Neuronal stem cell (in vitro differentiated cells): ENCODE measurements around the gene SNAI3.

Experiments used
- DNase-seq: peaks from one replicate; pipeline ENCODE4 v3.0.0-alpha.2; 2013; ENCODE audit warnings: low spot score
- H2AFZ ChIP-seq: one replicate; pipeline ENCODE4 v1.6.1; 2013; ENCODE audit warnings: mild to moderate bottlenecking, low read length, inconsistent platforms
- H2AK5ac ChIP-seq: 2 replicates; pipeline ENCODE4 v1.6.1; 2013; ENCODE audit warnings: low read depth, mild to moderate bottlenecking, inconsistent platforms, low read length, moderate library complexity, mixed read lengths
- H2BK120ac ChIP-seq: 2 replicates; pipeline ENCODE4 v1.6.1; 2013; ENCODE audit warnings: low read depth, mild to moderate bottlenecking, inconsistent platforms, low read length, moderate library complexity, mixed read lengths
- H2BK12ac ChIP-seq: one replicate; pipeline ENCODE4 v1.6.1; 2013; ENCODE audit warnings: low read length, inconsistent platforms
- H2BK15ac ChIP-seq: 2 replicates; pipeline ENCODE4 v1.6.1; 2013; ENCODE audit warnings: mild to moderate bottlenecking, low read length, inconsistent platforms, mixed read lengths
- H2BK5ac ChIP-seq: one replicate; pipeline ENCODE4 v1.6.1; 2013; ENCODE audit warnings: inconsistent platforms, mild to moderate bottlenecking, low read length, moderate library complexity
- H3K14ac ChIP-seq: one replicate; pipeline ENCODE4 v1.6.1; 2013; ENCODE audit warnings: low read length, inconsistent platforms
- H3K18ac ChIP-seq: 2 replicates; pipeline ENCODE4 v1.6.1; 2013; ENCODE audit warnings: low read length, inconsistent platforms
- H3K23ac ChIP-seq: 2 replicates; pipeline ENCODE4 v1.6.1; 2013; ENCODE audit warnings: low read depth, mild to moderate bottlenecking, mixed read lengths, low read length, inconsistent platforms; ENCODE audit not compliant: poor library complexity
- H3K27ac ChIP-seq: replicated peaks from 3 replicates; pipeline ENCODE4 v1.5.1; 2013; ENCODE audit warnings: low read length, inconsistent platforms
- H3K27me3 ChIP-seq, 3 experiments: 2 replicates each; pipeline ENCODE4 v1.6.1; 2013; ENCODE audit warnings: low read length in 3 of 3, mild to moderate bottlenecking in 2 of 3, inconsistent platforms in 1 of 3, low read depth in 1 of 3, mixed read lengths in 1 of 3, moderate library complexity in 1 of 3; ENCODE audit not compliant: control insufficient read depth in 3 of 3, insufficient read depth in 3 of 3
- H3K36me3 ChIP-seq, 2 donors: replicated peaks in 1 of 2; 2 replicates each; pipeline ENCODE4 v1.6.1; 2013; ENCODE audit warnings: low read length in 2 of 2; ENCODE audit not compliant: control insufficient read depth in 2 of 2, insufficient read depth in 2 of 2
- H3K4ac ChIP-seq: 2 replicates; pipeline ENCODE4 v1.6.1; 2013; ENCODE audit warnings: inconsistent platforms, mild to moderate bottlenecking, low read length, moderate library complexity
- H3K4me1 ChIP-seq, 2 donors: 1 replicate in 1 of 2; 2 replicates in 1 of 2; pipeline ENCODE4 v1.6.1; 2013; ENCODE audit warnings: low read length in 2 of 2, low read depth in 1 of 2; ENCODE audit not compliant: control insufficient read depth in 2 of 2, insufficient read depth in 1 of 2
- H3K4me2 ChIP-seq: one replicate; pipeline ENCODE4 v1.6.1; 2013; ENCODE audit warnings: mild to moderate bottlenecking, low read length, inconsistent platforms; ENCODE audit not compliant: insufficient read depth, poor library complexity, severe bottlenecking
- H3K4me3 ChIP-seq, 2 donors: 2 replicates each; pipeline ENCODE4 v1.5.1; 2013; ENCODE audit warnings: low read length in 2 of 2, mild to moderate bottlenecking in 2 of 2, inconsistent platforms in 1 of 2, moderate library complexity in 1 of 2
- H3K79me1 ChIP-seq: one replicate; pipeline ENCODE4 v1.6.1; 2013; ENCODE audit warnings: low read depth, mild to moderate bottlenecking, inconsistent platforms, low read length, moderate library complexity
- H3K9ac ChIP-seq: one replicate; pipeline ENCODE4 v1.6.1; 2013; ENCODE audit warnings: mild to moderate bottlenecking, low read depth, low read length, inconsistent platforms; ENCODE audit not compliant: poor library complexity
- H3K9me3 ChIP-seq, 2 donors: replicated peaks in 1 of 2; 2 replicates each; pipeline versions ENCODE3 to v1.6.1; 2013; ENCODE audit warnings: low read length in 2 of 2, mild to moderate bottlenecking in 2 of 2, inconsistent platforms in 1 of 2, low read depth in 1 of 2, mixed read lengths in 1 of 2, moderate library complexity in 1 of 2; ENCODE audit not compliant: control insufficient read depth in 2 of 2, insufficient read depth in 1 of 2
- H4K8ac ChIP-seq: one replicate; pipeline ENCODE4 v1.6.1; 2013; ENCODE audit warnings: low read depth, mild to moderate bottlenecking, inconsistent platforms, low read length, moderate library complexity
- H4K91ac ChIP-seq: one replicate; pipeline ENCODE4 v1.6.1; 2013; ENCODE audit warnings: low read length, low read depth, mild to moderate bottlenecking, inconsistent platforms; ENCODE audit not compliant: poor library complexity
- WGBS, 2 donors: extraction: QIAGEN DNeasy Blood & Tissue Kit; methylation state at CpG; one replicate each; pipeline ENCODE4 v1.1.7; 2013; ENCODE audit warnings: missing lambda C conversion rate in 2 of 2, mixed read lengths in 1 of 2; ENCODE audit not compliant: insufficient read length in 2 of 2, insufficient replicate concordance in 1 of 2; ENCODE audit errors: extremely low coverage in 2 of 2; 5-methylcytosine and 5-hydroxymethylcytosine counted together

SNAI3 gene

GRCh38 chr16:88713568-88714419 lies 27.5 kb upstream of the SNAI3 start:
- H3K4me3 ChIP-seq, result peak overlapping the region in 1 of 2 donors; percentile 47
- H3K18ac ChIP-seq, result no peak overlapping the region
- peak overlapping the region; percentile 71 for H3K14ac ChIP-seq
- no peak for DNase-seq
- no peak overlapping the region for H2BK5ac ChIP-seq
- H4K8ac ChIP-seq, result no peak overlapping the region
- H3K23ac ChIP-seq, result peak overlapping the region; percentile 65
- H2AFZ ChIP-seq, result no peak overlapping the region
- no peaks in the 10 kb centered on the region for H3K79me1 ChIP-seq
- H2BK15ac ChIP-seq, result no peak overlapping the region
- H3K9me3 ChIP-seq, result no peaks in the 10 kb centered on the region
- no CpG with 5 or more reads among the region's 30 CpGs for WGBS, 2 donors
- no peak overlapping the region for H3K4me2 ChIP-seq
- H2BK12ac ChIP-seq, result no peak overlapping the region
- H4K91ac ChIP-seq, result no peak overlapping the region
- no peak overlapping the region for H3K27ac ChIP-seq
- H2AK5ac ChIP-seq, result no peak overlapping the region
- H3K27me3 ChIP-seq, result no peaks in the 10 kb centered on the region
- no peak overlapping the region for H3K4ac ChIP-seq
- H3K9ac ChIP-seq, result no peak overlapping the region
- H2BK120ac ChIP-seq, result no peak overlapping the region
- no peaks in the 10 kb centered on the region for H3K4me1 ChIP-seq
- peaks cover 19 to 48% of the 10 kb centered on the region in 2 donors for H3K36me3 ChIP-seq

- H2BK12ac ChIP-seq, result no peak overlapping the region
- H3K79me1 ChIP-seq, result peaks cover 4% of the 10 kb centered on the region
- H2BK120ac ChIP-seq, result no peak overlapping the region
- H2AK5ac ChIP-seq, result no peak overlapping the region
- H3K27me3 ChIP-seq, result no peaks in the 10 kb centered on the region
- H2BK15ac ChIP-seq, result no peak overlapping the region
- no peak overlapping the region for H4K91ac ChIP-seq
- H3K4me2 ChIP-seq, result no peak overlapping the region
- no peak overlapping the region for H3K14ac ChIP-seq
- H3K4me3 ChIP-seq, result no peak overlapping the region
- no peaks in the 10 kb centered on the region for H3K4me1 ChIP-seq
- peaks cover 16 to 41% of the 10 kb centered on the region in 2 donors for H3K36me3 ChIP-seq
- H2AFZ ChIP-seq, result no peak overlapping the region
- no peak overlapping the region for H3K27ac ChIP-seq
- no peaks in the 10 kb centered on the region for H3K9me3 ChIP-seq
- WGBS, 2 donors, result no CpG with 5 or more reads among the region's 15 CpGs
- no peak overlapping the region for H4K8ac ChIP-seq
- no peak overlapping the region for H3K18ac ChIP-seq
- DNase-seq, result no peak
- H3K23ac ChIP-seq, result peak overlapping the region; percentile 65
- H3K4ac ChIP-seq, result no peak overlapping the region
- no peak overlapping the region for H2BK5ac ChIP-seq
- H3K9ac ChIP-seq, result no peak overlapping the region
Observed at GRCh38 chr16:88713054-88713453, 26.7 kb upstream of the SNAI3 start.

GRCh38 chr16:88712362-88712979 lies 26.2 kb upstream of the SNAI3 start:
- Histone ChIP-seq H2BK12ac (peak overlapping the region; percentile 10), H2BK120ac (no peak overlapping the region), H2BK15ac (no peak overlapping the region), H2AK5ac (peak overlapping the region; percentile 75), H3K4me1 (peaks cover 0 to 1% of the 10 kb centered on the region in 2 donors), H3K27ac (no peak overlapping the region), H3K18ac (no peak overlapping the region), H4K91ac (no peak overlapping the region), H3K23ac (no peak overlapping the region), H4K8ac (no peak overlapping the region), H3K4ac (no peak overlapping the region), H3K4me3 (no peak overlapping the region), H3K36me3 (peaks cover 14 to 36% of the 10 kb centered on the region in 2 donors), H3K27me3 (no peaks in the 10 kb centered on the region), H2AFZ (no peak overlapping the region), H2BK5ac (no peak overlapping the region), H3K79me1 (peaks cover 5% of the 10 kb centered on the region), H3K9ac (no peak overlapping the region), H3K4me2 (no peak overlapping the region), H3K9me3 (no peaks in the 10 kb centered on the region), H3K14ac (peak overlapping the region; percentile 21)
- no peak for DNase-seq
- no CpG with 5 or more reads among the region's 25 CpGs for WGBS, 2 donors

GRCh38 chr16:88711750-88712340 lies 25.5 kb upstream of the SNAI3 start:
- no CpG with 5 or more reads among the region's 18 CpGs for WGBS, 2 donors
- Histone ChIP-seq H3K36me3 (peaks cover 12 to 29% of the 10 kb centered on the region in 2 donors), H3K27me3 (no peaks in the 10 kb centered on the region), H3K14ac (no peak overlapping the region), H3K79me1 (peaks cover 5% of the 10 kb centered on the region), H3K27ac (no peak overlapping the region), H3K9ac (no peak overlapping the region), H2BK12ac (no peak overlapping the region), H4K8ac (no peak overlapping the region), H4K91ac (no peak overlapping the region), H2AK5ac (no peak overlapping the region), H2BK5ac (no peak overlapping the region), H2BK15ac (no peak overlapping the region), H3K4ac (no peak overlapping the region), H3K9me3 (no peaks in the 10 kb centered on the region), H3K4me2 (no peak overlapping the region), H3K4me3 (no peak overlapping the region), H2BK120ac (no peak overlapping the region), H3K23ac (no peak overlapping the region), H3K18ac (no peak overlapping the region), H2AFZ (no peak overlapping the region), H3K4me1 (peaks cover 5 to 7% of the 10 kb centered on the region in 2 donors)
- no peak for DNase-seq
